ENCODE results near the gene ATOH8.
"Not testable (repeated sequence)": the region's sequence is repeated elsewhere in the genome, so short reads cannot be mapped to it uniquely, and the experiment has no call there.

The ATOH8 gene

GRCh38 chr2:85827879-85828569 is 74.2 kb downstream of the ATOH8 start:
- Histone ChIP-seq H3K36me3 (ENCODE audit: control insufficient read depth, insufficient read depth, low read length) (no peaks in the 10 kb centered on the region), H3K27ac (ENCODE audit: insufficient read depth, low read depth, low read length, poor library complexity, severe bottlenecking) (no peak overlapping the region), H3K9me3 (ENCODE audit: control insufficient read depth, low read length) (no peaks in the 10 kb centered on the region), H3K4me3 (ENCODE audit: insufficient read depth, low read depth, low read length) (no peak overlapping the region), H3K4me1 (ENCODE audit: control insufficient read depth, insufficient read depth, low read length) (no peaks in the 10 kb centered on the region), H3K27me3 (ENCODE audit: control insufficient read depth, insufficient read depth, low read length, poor library complexity, severe bottlenecking) (no peaks in the 10 kb centered on the region)
- 82 to 85% methylated on average over 18 of the region's 18 CpGs for WGBS, 2 experiments

- Histone ChIP-seq H3K4me3 (ENCODE audit: insufficient read depth, low read depth, low read length) (no peak overlapping the region), H3K27ac (ENCODE audit: insufficient read depth, low read depth, low read length, poor library complexity, severe bottlenecking) (no peak overlapping the region), H3K9me3 (ENCODE audit: control insufficient read depth, low read length) (no peaks in the 10 kb centered on the region), H3K4me1 (ENCODE audit: control insufficient read depth, insufficient read depth, low read length) (no peaks in the 10 kb centered on the region), H3K36me3 (ENCODE audit: control insufficient read depth, insufficient read depth, low read length) (no peaks in the 10 kb centered on the region), H3K27me3 (ENCODE audit: control insufficient read depth, insufficient read depth, low read length, poor library complexity, severe bottlenecking) (no peaks in the 10 kb centered on the region)
- 95 to 98% methylated on average over 5 to 6 of the region's 7 CpGs for WGBS, 2 experiments
These were observed 74.9 kb downstream of the ATOH8 start for GRCh38 chr2:85828725-85829124.

GRCh38 chr2:85829394-85829793 is 75.6 kb downstream of the ATOH8 start:
- WGBS, 2 experiments: 91 to 92% methylated on average over 3 of the region's 4 CpGs
- H3K27ac ChIP-seq (ENCODE audit: insufficient read depth, low read depth, low read length, poor library complexity, severe bottlenecking); H3K4me1 ChIP-seq (ENCODE audit: control insufficient read depth, insufficient read depth, low read length): not testable (repeated sequence)

GRCh38 chr2:85830645-85831044 is 76.9 kb downstream of the ATOH8 start:
- Histone ChIP-seq H3K27me3 (ENCODE audit: control insufficient read depth, insufficient read depth, low read length, poor library complexity, severe bottlenecking) (no peaks in the 10 kb centered on the region), H3K4me3 (ENCODE audit: insufficient read depth, low read depth, low read length) (no peak overlapping the region), H3K9me3 (ENCODE audit: control insufficient read depth, low read length) (no peaks in the 10 kb centered on the region), H3K36me3 (ENCODE audit: control insufficient read depth, insufficient read depth, low read length) (no peaks in the 10 kb centered on the region), H3K4me1 (ENCODE audit: control insufficient read depth, insufficient read depth, low read length) (no peaks in the 10 kb centered on the region), H3K27ac (ENCODE audit: insufficient read depth, low read depth, low read length, poor library complexity, severe bottlenecking) (no peak overlapping the region)
- no CpG with 5 or more reads among the region's 1 CpG for WGBS, 2 experiments

More at GRCh38 chr2:85829394-85829793, 75.6 kb downstream of the ATOH8 start:
- not testable (repeated sequence) for H3K4me3 ChIP-seq (ENCODE audit: insufficient read depth, low read depth, low read length); H3K27me3 ChIP-seq (ENCODE audit: control insufficient read depth, insufficient read depth, low read length, poor library complexity, severe bottlenecking); H3K9me3 ChIP-seq (ENCODE audit: control insufficient read depth, low read length); H3K36me3 ChIP-seq (ENCODE audit: control insufficient read depth, insufficient read depth, low read length)

- no peaks in the 10 kb centered on the region for H3K27me3 ChIP-seq (ENCODE audit: control insufficient read depth, insufficient read depth, low read length, poor library complexity, severe bottlenecking)
- H3K27ac ChIP-seq (ENCODE audit: insufficient read depth, low read depth, low read length, poor library complexity, severe bottlenecking): no peak overlapping the region
- no peaks in the 10 kb centered on the region for H3K36me3 ChIP-seq (ENCODE audit: control insufficient read depth, insufficient read depth, low read length)
- H3K9me3 ChIP-seq (ENCODE audit: control insufficient read depth, low read length): no peaks in the 10 kb centered on the region
- WGBS, 2 experiments: 87 to 95% methylated on average over 2 of the region's 2 CpGs
- H3K4me3 ChIP-seq (ENCODE audit: insufficient read depth, low read depth, low read length): no peak overlapping the region
- H3K4me1 ChIP-seq (ENCODE audit: control insufficient read depth, insufficient read depth, low read length): no peaks in the 10 kb centered on the region
These were observed 77.9 kb downstream of the ATOH8 start for GRCh38 chr2:85831735-85832134.

- Histone ChIP-seq H3K9me3 (ENCODE audit: control insufficient read depth, low read length) (no peaks in the 10 kb centered on the region), H3K27ac (ENCODE audit: insufficient read depth, low read depth, low read length, poor library complexity, severe bottlenecking) (no peak overlapping the region), H3K27me3 (ENCODE audit: control insufficient read depth, insufficient read depth, low read length, poor library complexity, severe bottlenecking) (no peaks in the 10 kb centered on the region), H3K36me3 (ENCODE audit: control insufficient read depth, insufficient read depth, low read length) (no peaks in the 10 kb centered on the region), H3K4me3 (ENCODE audit: insufficient read depth, low read depth, low read length) (no peak overlapping the region), H3K4me1 (ENCODE audit: control insufficient read depth, insufficient read depth, low read length) (no peaks in the 10 kb centered on the region)
These were observed 80.7 kb downstream of the ATOH8 start for GRCh38 chr2:85834466-85834865.

Data from ectodermal cell (in vitro differentiated cells).